Mesendoderm (in vitro differentiated cells): ENCODE data around the gene RANBP10.
"Not testable (repeated sequence)": the region's sequence is repeated elsewhere in the genome, so short reads cannot be mapped to it uniquely, and the experiment has no call there.

ENCODE experiments used
- DNase-seq: peaks from one replicate; pipeline ENCODE4 v3.0.0; 2013
- H2AK5ac ChIP-seq: 2 replicates; pipeline ENCODE4 v1.6.1; 2013; ENCODE audit warnings: low read length, inconsistent platforms
- H2BK120ac ChIP-seq: 2 replicates; pipeline ENCODE4 v1.6.1; 2013; ENCODE audit warnings: low read depth, mild to moderate bottlenecking, low read length, moderate library complexity, mixed read lengths
- H2BK15ac ChIP-seq: replicated peaks from 2 replicates; pipeline ENCODE4 v1.6.1; 2013; ENCODE audit warnings: low read depth, mild to moderate bottlenecking, moderate library complexity
- H2BK5ac ChIP-seq: 2 replicates; pipeline ENCODE4 v1.6.1; 2013; ENCODE audit warnings: low read length, inconsistent platforms
- H3K18ac ChIP-seq: 2 replicates; pipeline ENCODE4 v1.6.1; 2013; ENCODE audit warnings: mild to moderate bottlenecking, low read length, mixed read lengths
- H3K23ac ChIP-seq: one replicate; pipeline ENCODE4 v1.6.1; 2013; ENCODE audit warnings: low read length
- H3K27ac ChIP-seq: 2 replicates; pipeline ENCODE4 v1.5.1; 2013; ENCODE audit warnings: low read depth, mild to moderate bottlenecking, inconsistent platforms, low read length, moderate library complexity
- H3K27me3 ChIP-seq: 2 replicates; pipeline ENCODE4 v1.6.1; 2013; ENCODE audit warnings: low read length, control low read depth, mild to moderate bottlenecking, inconsistent platforms; ENCODE audit not compliant: insufficient read depth, poor library complexity
- H3K36me3 ChIP-seq: 2 replicates; pipeline ENCODE4 v1.6.1; 2013; ENCODE audit warnings: low read length, inconsistent platforms; ENCODE audit not compliant: control insufficient read depth, insufficient read depth
- H3K4ac ChIP-seq: one replicate; pipeline ENCODE4 v1.6.1; 2013; ENCODE audit warnings: low read depth, mild to moderate bottlenecking, low read length, moderate library complexity
- H3K4me1 ChIP-seq: 2 replicates; pipeline ENCODE4 v1.6.1; 2013; ENCODE audit warnings: low read depth, low read length, inconsistent platforms; ENCODE audit not compliant: control insufficient read depth
- H3K4me2 ChIP-seq: 2 replicates; pipeline ENCODE4 v1.6.1; 2013; ENCODE audit warnings: low read length
- H3K4me3 ChIP-seq: 2 replicates; pipeline ENCODE4 v1.5.1; 2013; ENCODE audit warnings: mild to moderate bottlenecking, low read length
- H3K56ac ChIP-seq: one replicate; pipeline ENCODE4 v1.6.1; 2013; ENCODE audit warnings: low read length
- H3K79me1 ChIP-seq: 2 replicates; pipeline ENCODE4 v1.6.1; 2013; ENCODE audit warnings: low read length, inconsistent platforms
- H3K79me2 ChIP-seq: 2 replicates; pipeline ENCODE4 v1.6.1; 2013; ENCODE audit warnings: mild to moderate bottlenecking, low read length; ENCODE audit not compliant: control insufficient read depth, insufficient read depth
- H3K9ac ChIP-seq: 2 replicates; pipeline ENCODE4 v1.6.1; 2013; ENCODE audit warnings: low read length, inconsistent platforms
- H4K5ac ChIP-seq: one replicate; pipeline ENCODE4 v1.6.1; 2013; ENCODE audit warnings: low read length
- H4K8ac ChIP-seq: one replicate; pipeline ENCODE4 v1.6.1; 2013; ENCODE audit warnings: low read depth, mild to moderate bottlenecking, control low read depth, low read length, moderate library complexity
- WGBS: extraction: QIAGEN DNeasy Blood & Tissue Kit; methylation state at CpG from one replicate; pipeline ENCODE4 v1.1.7; 2013; ENCODE audit warnings: low lambda C conversion rate, missing lambda C conversion rate; ENCODE audit not compliant: insufficient coverage; ENCODE audit errors: extremely low coverage; 5-methylcytosine and 5-hydroxymethylcytosine counted together

RANBP10 gene

GRCh38 chr16:67697422-67698185, 108.8 kb downstream of the RANBP10 start:
- no peak overlapping the region for H2AK5ac ChIP-seq
- H3K4me3 ChIP-seq, result no peak overlapping the region
- H3K79me2 ChIP-seq, result no peaks in the 10 kb centered on the region
- no peak for DNase-seq
- no peak overlapping the region for H3K18ac ChIP-seq
- WGBS, result no CpG with 5 or more reads among the region's 4 CpGs
- H3K23ac ChIP-seq, result no peak overlapping the region
- no peak overlapping the region for H2BK120ac ChIP-seq
- H3K4ac ChIP-seq, result no peak overlapping the region
- H3K27ac ChIP-seq, result no peak overlapping the region
- no peak overlapping the region for H3K56ac ChIP-seq
- H4K5ac ChIP-seq, result no peak overlapping the region
- no peak overlapping the region for H4K8ac ChIP-seq
- H3K79me1 ChIP-seq, result peaks cover 7% of the 10 kb centered on the region
- H3K9ac ChIP-seq, result no peak overlapping the region
- H3K4me1 ChIP-seq, result no peaks in the 10 kb centered on the region
- no peak overlapping the region for H3K4me2 ChIP-seq
- no peak overlapping the region for H2BK5ac ChIP-seq
- no peaks in the 10 kb centered on the region for H3K36me3 ChIP-seq
- H3K27me3 ChIP-seq, result no peaks in the 10 kb centered on the region
- no peak overlapping the region for H2BK15ac ChIP-seq

GRCh38 chr16:67694611-67695010, 111.7 kb downstream of the RANBP10 start:
- Histone ChIP-seq H3K4ac (no peak overlapping the region), H2BK15ac (no peak overlapping the region), H3K9ac (no peak overlapping the region), H3K18ac (no peak overlapping the region), H3K27me3 (no peaks in the 10 kb centered on the region), H3K4me3 (no peak overlapping the region), H2BK120ac (no peak overlapping the region), H3K4me1 (no peaks in the 10 kb centered on the region), H3K56ac (no peak overlapping the region), H3K79me2 (no peaks in the 10 kb centered on the region), H4K5ac (no peak overlapping the region), H3K27ac (no peak overlapping the region), H3K4me2 (no peak overlapping the region), H3K79me1 (peaks cover 4% of the 10 kb centered on the region), H4K8ac (no peak overlapping the region), H2AK5ac (no peak overlapping the region), H2BK5ac (no peak overlapping the region), H3K36me3 (no peaks in the 10 kb centered on the region), H3K23ac (no peak overlapping the region)
- WGBS, result no CpG with 5 or more reads among the region's 2 CpGs
- DNase-seq, result no peak

- H2BK15ac ChIP-seq, result not testable (repeated sequence)
- no CpG with 5 or more reads among the region's 8 CpGs for WGBS
Observed at GRCh38 chr16:67693517-67694285, 112.7 kb downstream of the RANBP10 start.

GRCh38 chr16:67685388-67686112, 120.8 kb downstream of the RANBP10 start:
- Histone ChIP-seq H3K27me3 (no peaks in the 10 kb centered on the region), H2BK120ac (no peak overlapping the region), H4K8ac (no peak overlapping the region), H2BK5ac (no peak overlapping the region), H2BK15ac (no peak overlapping the region), H3K56ac (no peak overlapping the region), H3K79me2 (no peaks in the 10 kb centered on the region), H3K18ac (no peak overlapping the region), H3K9ac (no peak overlapping the region), H3K36me3 (peaks cover 2% of the 10 kb centered on the region), H3K4me2 (no peak overlapping the region), H3K27ac (no peak overlapping the region), H3K23ac (no peak overlapping the region), H2AK5ac (no peak overlapping the region), H3K4me1 (no peaks in the 10 kb centered on the region), H3K79me1 (no peaks in the 10 kb centered on the region), H3K4me3 (no peak overlapping the region), H3K4ac (no peak overlapping the region), H4K5ac (no peak overlapping the region)
- WGBS, result no CpG with 5 or more reads among the region's 17 CpGs
- no peak for DNase-seq

More at GRCh38 chr16:67693517-67694285, 112.7 kb downstream of the RANBP10 start:
- not testable (repeated sequence) for H3K23ac ChIP-seq, H3K56ac ChIP-seq, H3K4ac ChIP-seq, H3K4me2 ChIP-seq, H3K18ac ChIP-seq, H3K79me1 ChIP-seq, H3K79me2 ChIP-seq, H2BK5ac ChIP-seq, H3K4me1 ChIP-seq, DNase-seq, H3K27ac ChIP-seq, H3K27me3 ChIP-seq, H3K36me3 ChIP-seq, H4K5ac ChIP-seq, H2BK120ac ChIP-seq, H4K8ac ChIP-seq, H2AK5ac ChIP-seq, H3K9ac ChIP-seq, H3K4me3 ChIP-seq

GRCh38 chr16:67683767-67684166, 122.6 kb downstream of the RANBP10 start:
- H3K36me3 ChIP-seq, result peaks cover 2% of the 10 kb centered on the region
- WGBS, result no CpG with 5 or more reads among the region's 4 CpGs
- no peak for DNase-seq

More at GRCh38 chr16:67683767-67684166, 122.6 kb downstream of the RANBP10 start:
- H3K9ac ChIP-seq, result no peak overlapping the region
- no peak overlapping the region for H3K4ac ChIP-seq
- H2BK120ac ChIP-seq, result no peak overlapping the region
- H3K4me1 ChIP-seq, result no peaks in the 10 kb centered on the region
- H3K4me3 ChIP-seq, result no peak overlapping the region
- no peak overlapping the region for H4K5ac ChIP-seq
- H3K56ac ChIP-seq, result no peak overlapping the region
- no peak overlapping the region for H2BK5ac ChIP-seq
- H3K18ac ChIP-seq, result no peak overlapping the region
- H3K23ac ChIP-seq, result no peak overlapping the region
- H2AK5ac ChIP-seq, result no peak overlapping the region
- no peaks in the 10 kb centered on the region for H3K27me3 ChIP-seq
- H2BK15ac ChIP-seq, result no peak overlapping the region
- no peak overlapping the region for H3K27ac ChIP-seq
- H4K8ac ChIP-seq, result no peak overlapping the region
- H3K79me1 ChIP-seq, result no peaks in the 10 kb centered on the region
- H3K4me2 ChIP-seq, result no peak overlapping the region
- H3K79me2 ChIP-seq, result no peaks in the 10 kb centered on the region
